Tibial nerve (tissue), 4 donors: Measurements from ENCODE around the gene FBXO15. TPM values are rescaled to one million over a fixed set of nuclear protein-coding genes. Genes with fewer than 3 reads are reported as not detected.

Experiments used
- DNase-seq, 2 donors: peaks; one replicate each; pipeline ENCODE4 v3.0.0-alpha.2; 2019; ENCODE audit warnings: low spot score in 2 of 2
- H3K27ac ChIP-seq, 4 donors: fragments of 200-600 bp; sonication (generic) in 3 of 4; one replicate each; pipeline ENCODE4 v1.5.1; 2017 to 2019; ENCODE audit warnings: mild to moderate bottlenecking in 1 of 4
- H3K27me3 ChIP-seq, 2 donors: fragments of 200-600 bp; sonication (generic) in 1 of 2; one replicate each; pipeline versions ENCODE4 v1.5.1 to v1.6.0; 2017 to 2019
- H3K36me3 ChIP-seq, 3 donors: fragments of 200-600 bp; sonication (generic); one replicate each; pipeline ENCODE4 v1.5.1; 2018 to 2019
- H3K4me1 ChIP-seq, 4 donors: fragments of 200-600 bp; sonication (generic) in 3 of 4; one replicate each; pipeline ENCODE4 v1.5.1; 2017 to 2019
- H3K4me3 ChIP-seq, 4 donors: fragments of 200-600 bp; sonication (generic) in 3 of 4; one replicate each; pipeline ENCODE4 v1.5.1; 2017 to 2019; ENCODE audit warnings: mild to moderate bottlenecking in 1 of 4, moderate library complexity in 1 of 4
- H3K9me3 ChIP-seq, 4 donors: fragments of 200-600 bp; sonication (generic) in 3 of 4; one replicate each; pipeline ENCODE4 v1.5.1; 2017 to 2019
- EP300 ChIP-seq, 2 donors: sonication (generic); formaldehyde crosslinking; IDR thresholded peaks; one replicate each; pipeline ENCODE4 v1.6.1; 2017; ENCODE audit warnings: antibody characterized with exemption in 2 of 2, mild to moderate bottlenecking in 1 of 2
- POLR2A ChIP-seq, 2 donors: fragments of 450-650 bp; IDR thresholded peaks; one replicate each; pipeline ENCODE4 v1.6.1; 2017; ENCODE audit warnings: antibody characterized with exemption in 2 of 2, mild to moderate bottlenecking in 2 of 2, moderate library complexity in 2 of 2
- WGBS, 2 donors: methylation state at CpG; one replicate each; pipeline ENCODE4 v1.1.5; 2018; 5-methylcytosine and 5-hydroxymethylcytosine counted together
- total RNA-seq, 4 donors: library from RNA; depleted of rRNA; stranded (reverse); fragments of >200 nt; gene quantifications; one replicate each; pipeline ENCODE4 v1.1.0, GENCODE V29; 2016
- TF ChIP-seq, protein P1 (sequence below), 5 experiments: fragments of 200-600 bp in 3 of 5; fragments of 450-650 bp in 2 of 5; sonication (generic) in 3 of 5; IDR thresholded peaks; one replicate each; pipeline ENCODE4 v1.5.1; 2016 to 2019; ENCODE audit warnings: antibody characterized with exemption in 5 of 5, mild to moderate bottlenecking in 3 of 5, moderate library complexity in 2 of 5

The FBXO15 gene
- total RNA-seq, 4 donors from 2014 or later, result 1.0 to 4.4 (median 1.4) TPM

DNA sequence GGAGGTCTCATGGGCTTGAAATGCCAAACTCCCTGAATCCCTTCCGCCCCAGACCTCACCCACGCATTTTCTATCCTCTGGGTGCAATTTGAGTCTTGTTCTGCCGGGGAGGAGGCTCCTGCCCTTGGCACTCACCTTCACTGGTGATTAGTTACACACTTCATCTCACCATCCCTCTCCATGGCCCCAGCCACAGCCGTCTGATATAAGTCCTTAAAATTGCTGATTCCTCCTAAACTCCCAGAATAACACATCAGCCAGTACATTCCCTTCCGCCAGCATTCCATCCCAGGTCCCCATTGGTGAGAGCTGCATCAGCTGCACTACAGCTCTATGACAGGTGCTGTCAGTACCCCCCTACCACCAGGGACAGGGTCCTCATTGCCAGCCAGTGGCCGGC, 4.6 kb upstream of the FBXO15 start:
- H3K27ac ChIP-seq, result no peak overlapping the region
- TF ChIP-seq EP300 (IDR thresholded peaks at IDR 0.05), result no peak
- no peak for DNase-seq
- H3K27me3 ChIP-seq, result no peaks in the 10 kb centered on the region
- peaks cover 2 to 55% (median 8%) of the 10 kb centered on the region in 3 donors for H3K36me3 ChIP-seq
- WGBS, 2 donors, result 70 to 74% methylated on average over 6 of the region's 6 CpGs
- no peaks in the 10 kb centered on the region for H3K9me3 ChIP-seq
- H3K4me3 ChIP-seq, result no peak overlapping the region
- H3K4me1 ChIP-seq, result peaks cover 0 to 49% (median 11%) of the 10 kb centered on the region in 4 donors

DNA sequence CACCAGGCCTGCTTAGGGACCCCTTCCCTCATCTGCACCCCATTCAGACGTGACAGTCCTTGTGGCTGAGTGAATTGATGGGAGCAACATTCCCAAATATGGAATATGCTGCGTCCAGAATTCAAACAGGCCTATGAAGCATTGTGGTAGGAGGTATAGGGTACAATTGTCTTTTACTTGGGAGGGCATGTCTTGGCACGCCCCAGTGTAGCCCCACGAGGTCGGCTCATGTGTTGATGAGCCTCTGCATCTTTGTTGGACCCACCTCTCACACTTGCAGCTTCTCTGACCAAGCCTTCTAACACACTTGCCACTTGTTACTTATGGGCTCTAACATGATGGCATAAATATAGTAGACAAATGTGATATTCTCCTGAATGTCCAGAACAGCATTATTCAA, 2.2 kb upstream of the FBXO15 start:
- H3K4me3 ChIP-seq, result peak overlapping the region in 1 of 4 donors; percentile 3
- no peaks in the 10 kb centered on the region for H3K9me3 ChIP-seq
- no peak for DNase-seq
- peaks cover 0 to 57% (median 15%) of the 10 kb centered on the region in 4 donors for H3K4me1 ChIP-seq
- WGBS, 2 donors, result 76 to 78% methylated on average over 5 of the region's 5 CpGs
- no peak overlapping the region for H3K27ac ChIP-seq
- no peaks in the 10 kb centered on the region for H3K27me3 ChIP-seq
- TF ChIP-seq, protein P1, sequence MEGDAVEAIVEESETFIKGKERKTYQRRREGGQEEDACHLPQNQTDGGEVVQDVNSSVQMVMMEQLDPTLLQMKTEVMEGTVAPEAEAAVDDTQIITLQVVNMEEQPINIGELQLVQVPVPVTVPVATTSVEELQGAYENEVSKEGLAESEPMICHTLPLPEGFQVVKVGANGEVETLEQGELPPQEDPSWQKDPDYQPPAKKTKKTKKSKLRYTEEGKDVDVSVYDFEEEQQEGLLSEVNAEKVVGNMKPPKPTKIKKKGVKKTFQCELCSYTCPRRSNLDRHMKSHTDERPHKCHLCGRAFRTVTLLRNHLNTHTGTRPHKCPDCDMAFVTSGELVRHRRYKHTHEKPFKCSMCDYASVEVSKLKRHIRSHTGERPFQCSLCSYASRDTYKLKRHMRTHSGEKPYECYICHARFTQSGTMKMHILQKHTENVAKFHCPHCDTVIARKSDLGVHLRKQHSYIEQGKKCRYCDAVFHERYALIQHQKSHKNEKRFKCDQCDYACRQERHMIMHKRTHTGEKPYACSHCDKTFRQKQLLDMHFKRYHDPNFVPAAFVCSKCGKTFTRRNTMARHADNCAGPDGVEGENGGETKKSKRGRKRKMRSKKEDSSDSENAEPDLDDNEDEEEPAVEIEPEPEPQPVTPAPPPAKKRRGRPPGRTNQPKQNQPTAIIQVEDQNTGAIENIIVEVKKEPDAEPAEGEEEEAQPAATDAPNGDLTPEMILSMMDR (IDR thresholded peaks at IDR 0.05), result no peak
- TF ChIP-seq EP300 (IDR thresholded peaks at IDR 0.05), result no peak
- no peak for TF ChIP-seq POLR2A (IDR thresholded peaks at IDR 0.05)
- H3K36me3 ChIP-seq, result peaks cover 0 to 31% (median 0%) of the 10 kb centered on the region in 3 donors

DNA sequence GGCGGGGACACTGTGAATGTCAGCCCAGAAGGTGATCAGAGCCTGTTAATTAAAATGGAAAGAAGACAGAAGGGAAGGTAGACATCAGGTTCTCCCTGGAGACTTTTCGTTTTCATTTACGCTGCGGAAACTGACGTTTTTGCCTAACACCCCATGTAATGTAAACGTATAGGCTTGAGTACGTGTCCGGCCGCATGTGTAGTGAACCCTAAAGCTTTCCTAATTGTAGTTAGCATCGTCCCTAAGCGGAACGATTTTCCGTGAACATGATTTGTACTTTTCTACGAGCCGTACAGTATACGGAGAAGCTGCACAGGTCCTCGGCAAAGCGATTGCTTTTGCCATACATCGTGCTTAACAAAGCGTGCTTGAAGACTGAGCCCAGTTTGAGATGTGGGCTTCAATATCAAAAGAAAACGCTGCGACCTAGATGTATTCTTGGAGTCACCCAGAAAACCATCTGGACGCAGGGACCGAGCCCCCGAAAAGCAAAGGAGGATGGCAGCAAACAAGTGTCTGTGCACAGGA, 973 bp upstream of the FBXO15 start:
- Histone ChIP-seq H3K27me3 (no peaks in the 10 kb centered on the region), H3K4me1 (peaks cover 0 to 57% (median 15%) of the 10 kb centered on the region in 4 donors), H3K36me3 (peaks cover 0 to 21% (median 0%) of the 10 kb centered on the region in 3 donors), H3K9me3 (no peaks in the 10 kb centered on the region), H3K27ac (peak overlapping the region; percentile 36 to 98 (median 91)), H3K4me3 (peak overlapping the region; percentile 50 to 97 (median 92))
- TF ChIP-seq EP300 (IDR thresholded peaks at IDR 0.05) (no peak), POLR2A (IDR thresholded peaks at IDR 0.05) (no peak)
- TF ChIP-seq, protein P1 (IDR thresholded peaks at IDR 0.05), result no peak
- DNase-seq, result no peak
- WGBS, 2 donors, result 0% methylated on average over 25 of the region's 25 CpGs

DNA sequence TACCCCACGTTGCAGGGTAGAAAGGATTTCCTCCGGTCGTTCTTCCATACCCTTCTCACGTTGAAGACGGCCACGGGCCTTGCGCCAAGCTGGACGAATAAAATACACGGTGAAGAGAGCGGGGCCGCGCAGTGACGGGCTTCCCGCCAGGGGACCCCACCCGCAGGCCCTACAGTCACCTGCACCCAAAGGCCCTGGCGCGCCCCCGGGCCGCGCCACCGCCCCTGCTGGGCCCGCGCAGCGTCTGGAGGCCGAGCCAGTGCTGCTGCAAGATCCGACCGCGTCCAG, 199 bp downstream of the FBXO15 start:
- no peaks in the 10 kb centered on the region for H3K27me3 ChIP-seq
- peak overlapping the region; percentile 50 to 97 (median 92) for H3K4me3 ChIP-seq
- TF ChIP-seq, protein P1 (IDR thresholded peaks at IDR 0.05), result peak in 1 of 5 experiments; percentile 17
- TF ChIP-seq POLR2A (IDR thresholded peaks at IDR 0.05), result no peak
- H3K9me3 ChIP-seq, result no peaks in the 10 kb centered on the region
- WGBS, 2 donors, result 1 to 4% methylated on average over 8 to 15 of the region's 28 CpGs
- no peak for DNase-seq
- peaks cover 0 to 15% (median 0%) of the 10 kb centered on the region in 3 donors for H3K36me3 ChIP-seq
- peak overlapping the region; percentile 85 to 98 (median 93) for H3K27ac ChIP-seq
- peaks cover 0 to 45% (median 15%) of the 10 kb centered on the region in 4 donors for H3K4me1 ChIP-seq

DNA sequence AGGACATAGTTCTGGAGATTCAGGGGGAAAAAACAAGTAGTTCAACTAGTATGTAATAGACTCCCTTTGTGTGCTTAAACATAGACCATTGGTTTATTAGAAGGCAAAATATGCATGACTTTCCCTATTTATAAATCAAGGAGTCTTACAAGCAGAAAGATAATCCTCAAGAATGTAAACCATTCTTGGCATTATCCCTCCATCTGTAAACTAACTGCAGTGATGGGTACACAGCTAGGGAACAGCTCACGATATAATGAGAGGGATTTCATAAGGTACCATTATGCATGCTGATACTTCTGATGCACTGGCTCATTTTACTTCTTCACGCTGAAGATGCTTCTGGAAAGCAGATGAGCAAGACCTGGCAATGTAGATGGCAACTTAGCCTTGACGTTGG, 878 bp downstream of the FBXO15 start:
- Histone ChIP-seq H3K36me3 (peaks cover 0 to 8% (median 0%) of the 10 kb centered on the region in 3 donors), H3K27ac (peak overlapping the region in 2 of 4 donors; percentile 97 to 98)
- DNase-seq, result no peak

DNA sequence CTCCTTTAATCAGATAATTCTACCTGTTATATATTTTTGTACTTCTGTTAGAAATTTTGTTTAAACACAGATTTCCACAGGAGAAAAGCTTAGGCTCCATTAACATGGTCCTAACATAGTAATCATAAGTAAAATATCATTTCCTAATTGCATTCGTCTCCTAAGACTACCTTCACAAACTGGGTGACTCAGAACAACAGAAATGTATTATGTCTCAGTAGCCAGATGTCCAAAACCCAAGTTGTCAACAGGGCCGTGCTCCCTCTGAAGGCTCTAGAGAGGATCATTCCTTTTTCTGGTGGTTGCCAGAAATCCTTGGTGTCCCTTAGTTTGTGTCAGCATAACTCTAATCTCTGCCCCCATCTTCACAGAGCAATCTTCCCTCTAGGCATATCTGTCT, 5.4 kb downstream of the FBXO15 start:
- Histone ChIP-seq H3K36me3 (no peaks in the 10 kb centered on the region), H3K4me3 (no peak overlapping the region), H3K27ac (no peak overlapping the region), H3K4me1 (peaks cover 0 to 8% (median 4%) of the 10 kb centered on the region in 4 donors), H3K9me3 (no peaks in the 10 kb centered on the region), H3K27me3 (no peaks in the 10 kb centered on the region)
- 73 to 80% methylated on average over 2 of the region's 2 CpGs for whole genome bisulfite sequencing, 2 donors
- no peak for DNase-seq
- TF ChIP-seq EP300 (IDR thresholded peaks at IDR 0.05), result no peak

More for the DNA sequence above, 878 bp downstream of the FBXO15 start:
- Histone ChIP-seq H3K4me3 (peak overlapping the region in 1 of 4 donors; percentile 90), H3K27me3 (no peaks in the 10 kb centered on the region), H3K4me1 (peaks cover 0 to 39% (median 15%) of the 10 kb centered on the region in 4 donors), H3K9me3 (no peaks in the 10 kb centered on the region)
- no peak for TF ChIP-seq EP300 (IDR thresholded peaks at IDR 0.05)
- WGBS, 2 donors, result 31 to 54% methylated on average over 3 of the region's 3 CpGs
